GM21390 (cell line): Measurements from ENCODE around the gene COPS9.

Experiments
- ATAC-seq: cut with Tn5 transposase; IDR thresholded peaks from one replicate; pipeline ENCODE4 v1.9.1; 2021; ENCODE audit not compliant: unreplicated experiment

Gene COPS9

GRCh38 chr2:240166761-240167587 is 30.9 kb upstream of the COPS9 start:
- ATAC-seq = no peak

GRCh38 chr2:240166191-240166590 is 30.1 kb upstream of the COPS9 start:
- ATAC-seq = no peak

- ATAC-seq = no peak
Measured at GRCh38 chr2:240165661-240166060, 29.6 kb upstream of the COPS9 start.

GRCh38 chr2:240165034-240165433 is 28.9 kb upstream of the COPS9 start:
- no peak for ATAC-seq

GRCh38 chr2:240164586-240164985 is 28.5 kb upstream of the COPS9 start:
- ATAC-seq = no peak

DNA sequence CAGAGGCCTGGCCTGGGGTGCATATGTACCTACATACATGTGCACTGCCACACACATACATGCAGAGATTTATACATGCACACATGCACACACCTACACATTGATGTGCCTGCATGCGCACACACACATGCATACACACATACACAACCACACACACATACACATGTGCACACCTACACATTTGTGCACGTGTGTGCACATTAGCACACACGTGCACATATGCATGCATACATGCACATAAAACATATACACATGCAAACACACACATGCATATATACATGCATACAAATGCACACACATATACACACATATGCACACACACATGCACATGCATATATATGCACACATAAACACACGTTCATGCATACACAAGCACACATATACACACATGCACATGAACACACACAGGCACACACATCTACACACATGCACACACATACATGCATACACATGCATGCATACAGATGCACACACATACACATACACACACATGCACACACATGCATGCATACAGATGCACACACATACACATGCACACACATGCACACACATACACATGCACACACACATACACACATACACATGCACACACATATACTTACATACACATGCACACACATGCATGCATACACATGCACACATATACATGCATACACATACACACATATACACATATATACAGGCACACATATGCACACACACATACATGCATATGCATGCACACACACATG is 27.9 kb upstream of the COPS9 start:
- ATAC-seq = no peak

- no peak for ATAC-seq
Measured at GRCh38 chr2:240162939-240163714, 27.0 kb upstream of the COPS9 start.

GRCh38 chr2:240162531-240162930 is 26.4 kb upstream of the COPS9 start:
- no peak for ATAC-seq

GRCh38 chr2:240162032-240162431 is 25.9 kb upstream of the COPS9 start:
- no peak for ATAC-seq

DNA sequence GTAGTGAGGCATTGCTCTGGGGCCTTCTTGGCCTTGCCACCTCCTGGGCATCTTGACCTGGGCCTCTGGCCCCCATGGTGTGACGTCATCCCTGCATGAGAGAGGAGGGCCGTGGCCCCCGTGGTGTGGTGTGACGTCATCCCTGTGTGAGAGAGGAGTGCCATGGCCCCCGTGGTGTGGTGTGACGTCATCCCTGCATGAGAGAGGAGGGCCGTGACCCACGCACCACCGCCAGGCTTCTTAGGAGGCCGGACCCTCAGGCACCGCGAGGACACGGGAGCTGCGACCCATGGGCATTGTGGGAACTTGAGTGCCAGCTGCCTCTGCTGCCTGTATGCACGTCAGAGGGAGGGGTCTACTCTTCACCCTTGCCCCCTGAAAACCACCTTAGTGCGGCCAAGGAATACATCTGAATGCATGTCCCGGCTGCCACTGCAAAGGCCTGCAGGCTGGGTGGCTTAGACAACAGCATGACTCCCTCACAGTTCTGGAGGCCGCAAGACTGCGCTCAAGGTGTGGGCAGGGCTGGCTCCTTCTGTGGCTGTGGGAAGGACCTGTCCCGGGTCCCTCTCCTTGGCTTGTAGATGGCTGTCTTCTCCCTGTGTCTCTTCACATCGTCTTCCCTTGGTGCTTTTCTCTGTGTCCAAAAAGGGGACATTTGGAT is 25.1 kb upstream of the COPS9 start:
- ATAC-seq = no peak

DNA sequence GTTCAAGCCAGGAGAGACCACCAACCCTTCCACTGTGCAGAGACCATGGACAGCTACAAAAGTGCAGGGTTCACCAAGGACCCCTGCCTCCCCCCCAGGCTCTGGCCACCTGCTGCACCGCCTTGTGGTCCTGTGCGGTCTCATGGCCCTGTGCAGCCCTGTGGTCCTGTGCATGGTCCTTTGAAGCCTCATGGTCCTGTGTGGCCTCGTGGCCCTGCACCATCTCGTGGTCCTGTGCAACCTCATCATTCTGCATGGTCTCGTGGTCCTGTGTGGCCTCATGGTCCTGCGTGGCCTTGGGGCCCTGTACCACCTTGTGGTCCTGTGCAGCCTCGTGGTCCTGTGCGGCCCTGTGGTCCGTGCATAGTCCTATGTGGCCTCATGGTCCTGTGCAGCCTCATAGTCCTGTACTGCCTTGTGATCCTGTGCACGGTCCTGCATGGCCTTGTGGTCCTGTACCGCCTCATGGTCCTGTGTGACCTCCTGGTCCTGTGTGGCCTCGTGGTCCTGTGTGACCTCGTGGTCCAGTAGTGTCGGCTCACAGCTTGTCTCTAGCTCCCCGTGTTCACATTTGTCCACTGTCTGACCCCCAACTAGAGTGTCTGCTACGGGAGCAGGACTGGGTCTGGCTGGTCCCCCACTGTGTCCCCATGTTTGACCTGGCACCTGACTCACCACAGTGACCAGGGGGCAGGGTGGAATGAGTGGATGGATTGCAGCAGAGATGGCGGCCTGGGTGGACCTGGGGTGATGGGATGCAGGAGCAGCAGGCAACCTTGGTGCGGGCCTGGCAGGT is 24.4 kb upstream of the COPS9 start:
- ATAC-seq = no peak

DNA sequence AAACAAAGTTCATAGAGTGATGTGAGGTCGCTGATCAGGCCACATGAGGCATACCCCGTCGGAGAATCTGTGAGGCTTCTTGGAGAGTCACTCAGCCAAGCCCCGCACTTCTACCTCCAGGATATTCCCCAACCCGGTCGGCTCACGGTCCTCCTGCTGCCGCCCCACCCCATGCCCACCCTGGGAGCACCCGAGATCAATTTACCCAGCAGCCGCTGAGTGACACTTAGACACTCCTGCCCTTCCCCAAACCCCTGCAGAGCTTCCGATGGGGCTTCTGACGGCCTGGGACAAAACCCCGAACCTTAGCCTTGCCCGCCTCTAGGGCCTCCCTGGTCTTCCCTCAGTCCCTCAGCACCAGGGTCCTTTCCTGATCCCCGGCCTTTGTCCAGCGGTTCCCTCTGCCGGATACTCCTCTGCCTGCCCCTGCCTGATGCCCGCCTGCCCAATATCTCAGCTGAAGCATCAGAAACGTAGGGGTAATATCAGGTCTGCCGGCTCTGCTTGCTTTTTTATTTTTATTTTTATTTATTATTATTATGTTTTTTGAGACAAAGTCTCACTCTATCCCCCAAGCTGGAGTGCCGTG is 23.2 kb upstream of the COPS9 start:
- no peak for ATAC-seq

DNA sequence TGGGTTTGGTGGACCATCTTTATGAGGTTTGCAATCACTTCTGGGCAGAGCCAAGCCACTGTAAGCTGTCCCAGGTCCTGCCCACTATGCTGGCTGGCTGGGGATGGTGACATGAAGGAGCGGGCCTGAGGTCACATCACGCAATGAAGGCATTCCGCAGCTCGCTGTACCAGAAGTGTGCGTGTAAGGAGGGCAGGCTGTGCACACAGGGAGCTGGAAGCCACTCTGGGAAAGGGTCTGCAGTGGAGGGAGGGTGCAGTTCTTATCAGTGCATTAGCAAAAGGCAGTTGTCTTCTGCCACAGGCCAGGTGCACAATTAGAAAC is 21.0 kb upstream of the COPS9 start:
- ATAC-seq = no peak

- no peak for ATAC-seq
Measured at GRCh38 chr2:240156435-240157146, 20.5 kb upstream of the COPS9 start.

- ATAC-seq = no peak
Measured at GRCh38 chr2:240155745-240156390, 19.8 kb upstream of the COPS9 start.

- ATAC-seq = no peak
Measured at GRCh38 chr2:240155048-240155744, 19.1 kb upstream of the COPS9 start.

DNA sequence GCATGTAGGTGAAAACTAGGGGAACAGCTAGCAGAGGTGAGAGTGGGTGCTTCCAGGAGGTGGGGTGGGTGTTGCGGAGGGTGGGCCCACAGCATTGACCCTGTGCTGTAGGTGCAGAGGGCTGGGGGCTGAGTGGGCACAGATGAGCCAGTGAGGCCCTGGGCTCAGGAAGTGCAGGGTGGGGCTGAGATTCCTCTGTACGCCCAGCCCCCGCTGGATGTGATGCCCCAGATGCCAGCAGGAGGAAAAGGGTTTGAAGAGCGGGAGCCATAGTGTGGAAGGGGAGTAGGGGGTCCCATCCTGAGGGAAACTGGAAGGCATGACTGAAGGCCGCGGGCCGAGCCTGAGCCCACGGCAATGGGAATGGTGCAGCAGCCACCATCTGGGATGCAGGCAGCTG is 18.5 kb upstream of the COPS9 start:
- no peak for ATAC-seq

DNA sequence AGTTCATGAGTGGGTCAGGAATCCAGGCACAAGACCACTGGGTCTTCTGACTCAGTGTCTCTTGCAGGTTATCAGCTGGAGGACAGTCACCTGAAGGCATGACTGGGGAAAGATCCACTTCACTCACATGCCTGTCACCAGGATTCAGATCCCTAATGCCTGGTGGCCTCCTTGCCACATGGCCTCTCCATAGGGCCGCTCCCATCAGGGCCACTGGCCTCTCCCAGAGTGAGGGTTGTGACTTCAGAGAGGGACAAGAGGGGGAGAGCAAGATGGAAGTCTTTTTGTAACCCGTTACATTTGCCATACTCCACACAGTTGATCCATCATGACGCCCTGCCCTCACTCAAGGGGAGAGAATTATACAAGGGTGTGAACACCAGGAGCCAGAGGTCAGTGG is 17.3 kb upstream of the COPS9 start:
- ATAC-seq = no peak
